Thyroid gland (tissue), 4 donors: ENCODE results near the gene SARDH.

Experiments
- CTCF ChIP-seq, 6 experiments: fragments of 200-600 bp in 3 of 6; fragments of 450-650 bp in 3 of 6; sonication (generic) in 3 of 6; IDR thresholded peaks; one replicate each; pipeline ENCODE4 v1.5.1; 2016 to 2019; ENCODE audit warnings: antibody characterized with exemption in 6 of 6, mild to moderate bottlenecking in 2 of 6, inconsistent platforms in 1 of 6, moderate library complexity in 1 of 6
- POLR2A ChIP-seq, 2 donors: fragments of 450-650 bp; IDR thresholded peaks; one replicate each; pipeline ENCODE4 v1.6.1; 2017; ENCODE audit warnings: antibody characterized with exemption in 2 of 2, mild to moderate bottlenecking in 2 of 2, moderate library complexity in 1 of 2

DNA sequence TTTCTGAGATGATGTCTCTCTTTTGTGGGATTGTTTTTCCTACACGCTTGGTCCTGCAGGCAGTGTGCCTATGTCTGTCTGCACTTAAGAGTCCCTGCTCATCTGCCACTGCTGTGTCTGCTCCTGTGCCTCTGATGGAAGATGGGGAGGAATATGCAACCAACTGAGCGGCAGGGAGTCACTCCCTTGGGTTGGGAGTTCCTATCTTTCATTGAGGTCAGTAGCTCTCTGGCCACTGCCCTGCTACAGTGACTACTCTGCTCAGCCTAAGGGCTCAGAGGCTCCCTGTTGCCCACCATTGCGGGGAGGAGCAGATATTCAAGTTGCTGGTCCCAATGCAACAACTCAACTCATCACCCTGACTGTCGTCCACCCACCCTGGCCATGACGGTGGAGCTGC lies 115.6 kb downstream of the SARDH start:
- no peak for TF ChIP-seq CTCF (IDR thresholded peaks at IDR 0.05)
- TF ChIP-seq POLR2A (IDR thresholded peaks at IDR 0.05), result no peak
